GM12872 (cell line): ENCODE measurements around the gene MRPL51.

Source experiments
- CTCF ChIP-seq: IDR thresholded peaks from 3 replicates; pipeline ENCODE4 v1.5.1; 2011; ENCODE audit warnings: low read depth, mild to moderate bottlenecking, low read length, moderate library complexity; ENCODE audit not compliant: insufficient read depth

MRPL51 gene

GRCh38 chr12:6457220-6457945, 35.7 kb downstream of the MRPL51 start:
- no peak for TF ChIP-seq CTCF

- no peak for TF ChIP-seq CTCF
Observed at GRCh38 chr12:6452944-6453630, 40.0 kb downstream of the MRPL51 start.

- TF ChIP-seq CTCF, result no peak
Observed at GRCh38 chr12:6452245-6452943, 40.7 kb downstream of the MRPL51 start.

GRCh38 chr12:6451348-6452244, 41.5 kb downstream of the MRPL51 start, which contains the start of gene TAPBPL:
TAPBPL (plus strand) TSS chr12:6452042; CDS start chr12:6452249, 207 bp downstream.
- TF ChIP-seq CTCF, result no peak

- no peak for TF ChIP-seq CTCF
Observed at GRCh38 chr12:6450869-6451347, 42.2 kb downstream of the MRPL51 start.

GRCh38 chr12:6450091-6450868, 42.8 kb downstream of the MRPL51 start:
- no peak for TF ChIP-seq CTCF
